ENCODE data around the gene SBF1. TPM values are rescaled to one million over a fixed set of nuclear protein-coding genes. Genes with fewer than 3 reads are reported as not detected.
A peak's percentile ranks its signal among the peaks of the same experiment; 100 is the strongest.

Gene SBF1
- total RNA-seq, 1 experiment from 2014 or later = 97.2 TPM

GRCh38 chr22:50505776-50506610, 31.2 kb upstream of the SBF1 start:
- H3K4me1 ChIP-seq (ENCODE audit: insufficient read depth, low read length, poor library complexity, severe bottlenecking) = peaks cover 18% of the 10 kb centered on the region
- peaks cover 35% of the 10 kb centered on the region for H3K36me3 ChIP-seq (ENCODE audit: insufficient read depth, low read length, poor library complexity, severe bottlenecking)
- ChIA-PET POLR2A (ENCODE audit: low non-redundant PET) (no interaction called here), CTCF (no interaction called here)
- TF ChIP-seq CTCF (conservative IDR thresholded peaks at IDR 0.05; ENCODE audit: low read depth, low read length) = no peak
- TF ChIP-seq EZH2 (IDR thresholded peaks at IDR 0.05; ENCODE audit: borderline replicate concordance, low read depth, low read length, poor library complexity, severe bottlenecking) = no peak
- no peaks in the 10 kb centered on the region for H3K27me3 ChIP-seq (replicated peaks; ENCODE audit: insufficient read depth, low read depth, low read length, poor library complexity)
- H3K4me3 ChIP-seq (ENCODE audit: low read depth, low read length, poor library complexity, severe bottlenecking) = peak overlapping the region; percentile 99
- intact Hi-C loops (cut with micrococcal nuclease; ENCODE audit: unreplicated experiment) = no loop called here
- no TSS peak for BruUV-seq (replicated peaks)
- no peak for DNase-seq (ENCODE audit: low spot score)
- no peaks in the 10 kb centered on the region for H3K9me3 ChIP-seq (ENCODE audit: low read depth, low read length, poor library complexity, severe bottlenecking)
- no peak overlapping the region for H3K27ac ChIP-seq (ENCODE audit: low read depth, low read length, poor library complexity, severe bottlenecking)

GRCh38 chr22:50505276-50505775, 30.5 kb upstream of the SBF1 start:
- Histone ChIP-seq H3K27ac (ENCODE audit: low read depth, low read length, poor library complexity, severe bottlenecking) (no peak overlapping the region), H3K4me3 (ENCODE audit: low read depth, low read length, poor library complexity, severe bottlenecking) (no peak overlapping the region), H3K27me3 (replicated peaks; ENCODE audit: insufficient read depth, low read depth, low read length, poor library complexity) (no peaks in the 10 kb centered on the region), H3K36me3 (ENCODE audit: insufficient read depth, low read length, poor library complexity, severe bottlenecking) (peaks cover 32% of the 10 kb centered on the region), H3K4me1 (ENCODE audit: insufficient read depth, low read length, poor library complexity, severe bottlenecking) (peaks cover 18% of the 10 kb centered on the region), H3K9me3 (ENCODE audit: low read depth, low read length, poor library complexity, severe bottlenecking) (no peaks in the 10 kb centered on the region)
- intact Hi-C loops (cut with micrococcal nuclease; ENCODE audit: unreplicated experiment) = no loop called here
- ChIA-PET CTCF (no interaction called here), POLR2A (ENCODE audit: low non-redundant PET) (no interaction called here)
- TF ChIP-seq EZH2 (IDR thresholded peaks at IDR 0.05; ENCODE audit: borderline replicate concordance, low read depth, low read length, poor library complexity, severe bottlenecking) (no peak), CTCF (conservative IDR thresholded peaks at IDR 0.05; ENCODE audit: low read depth, low read length) (no peak)
- no TSS peak for BruUV-seq (replicated peaks)
- no peak for DNase-seq (ENCODE audit: low spot score)

GRCh38 chr22:50504369-50505211, 29.8 kb upstream of the SBF1 start:
- H3K9me3 ChIP-seq (ENCODE audit: low read depth, low read length, poor library complexity, severe bottlenecking) = no peaks in the 10 kb centered on the region
- H3K4me3 ChIP-seq (ENCODE audit: low read depth, low read length, poor library complexity, severe bottlenecking) = no peak overlapping the region
- H3K27ac ChIP-seq (ENCODE audit: low read depth, low read length, poor library complexity, severe bottlenecking) = no peak overlapping the region
- DNase-seq (ENCODE audit: low spot score) = no peak
- peaks cover 11% of the 10 kb centered on the region for H3K4me1 ChIP-seq (ENCODE audit: insufficient read depth, low read length, poor library complexity, severe bottlenecking)
- intact Hi-C loops (cut with micrococcal nuclease; ENCODE audit: unreplicated experiment) = no loop called here
- no peak for TF ChIP-seq CTCF (conservative IDR thresholded peaks at IDR 0.05; ENCODE audit: low read depth, low read length)
- TF ChIP-seq EZH2 (IDR thresholded peaks at IDR 0.05; ENCODE audit: borderline replicate concordance, low read depth, low read length, poor library complexity, severe bottlenecking) = no peak
- CTCF ChIA-PET = interaction anchor here (0.5 kb wide), 1 partner anchor 92 kb away, joined by 3 read pairs; no protein-coding TSS in a partner anchor
- peaks cover 29% of the 10 kb centered on the region for H3K36me3 ChIP-seq (ENCODE audit: insufficient read depth, low read length, poor library complexity, severe bottlenecking)
- no peaks in the 10 kb centered on the region for H3K27me3 ChIP-seq (replicated peaks; ENCODE audit: insufficient read depth, low read depth, low read length, poor library complexity)
- POLR2A ChIA-PET (ENCODE audit: low non-redundant PET) = no interaction called here
- no TSS peak for BruUV-seq (replicated peaks)

Data from A673 (cell line).